Left ventricle myocardium inferior (tissue), 1 donor: ENCODE results near the gene PKIB. TPM values are rescaled to one million over a fixed set of nuclear protein-coding genes. Genes with fewer than 3 reads are reported as not detected.

ENCODE experiments used
- DNase-seq: peaks from one replicate; pipeline ENCODE4 v3.0.0-alpha.2; 2020
- H3K27ac ChIP-seq: fragments of 200-600 bp; replicated peaks from 2 replicates; pipeline ENCODE4 v1.8.0; 2021
- H3K27me3 ChIP-seq: fragments of 200-600 bp; 2 replicates; pipeline ENCODE4 v1.8.0; 2021; ENCODE audit warnings: low read depth
- H3K36me3 ChIP-seq: fragments of 200-600 bp; 2 replicates; pipeline ENCODE4 v1.8.0; 2021
- H3K4me1 ChIP-seq: fragments of 200-600 bp; 2 replicates; pipeline ENCODE4 v1.8.0; 2021
- H3K4me3 ChIP-seq: fragments of 200-600 bp; 2 replicates; pipeline ENCODE4 v1.8.0; 2021; ENCODE audit warnings: mild to moderate bottlenecking, moderate library complexity
- H3K9me3 ChIP-seq: fragments of 200-600 bp; replicated peaks from 2 replicates; pipeline ENCODE4 v1.8.0; 2021
- intact Hi-C: fragments of 100-400 bp; cut with micrococcal nuclease; formaldehyde crosslinking; loops from one replicate; pipeline ENCODE4 v1.11.0; 2022
- total RNA-seq: library from RNA; stranded (reverse); fragmentation: NEBNext Ultra II Directional; extraction: Animal tissue kit (Norgen Biotek cat#: 25700); gene quantifications from one replicate; pipeline ENCODE4 v1.2.1, GENCODE V29; 2021
- TF ChIP-seq, protein P1 (sequence below): fragments of 200-600 bp; IDR thresholded peaks from 2 replicates; pipeline ENCODE4 v1.8.0; 2021; ENCODE audit warnings: antibody characterized with exemption, mild to moderate bottlenecking, borderline replicate concordance
- donor health status: DM: no; HTN: yes; CAD: no; lungs with severe emphysema.

Gene PKIB
- total RNA-seq, 1 donor from 2014 or later = 0.30 TPM

DNA sequence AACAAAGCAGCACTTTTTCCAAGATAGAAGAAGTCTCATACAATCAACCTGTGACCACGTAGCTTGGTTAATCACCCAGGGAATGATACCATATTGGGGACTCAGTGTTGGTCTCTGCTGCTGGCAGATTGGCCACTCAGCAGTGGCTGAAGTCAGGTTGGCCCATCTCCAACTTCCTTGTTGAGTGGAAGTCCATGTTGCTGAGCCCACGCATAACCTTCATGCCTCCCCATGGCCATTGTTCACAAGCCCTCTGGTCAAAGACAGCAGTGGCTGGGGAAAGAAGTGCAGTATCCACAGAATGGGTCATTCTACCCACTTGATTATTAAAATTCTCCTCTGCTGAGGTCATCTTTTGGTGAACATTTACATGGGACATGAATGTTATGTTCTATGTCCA lies 38.5 kb downstream of the PKIB start:
- H3K4me1 ChIP-seq = no peaks in the 10 kb centered on the region
- no peaks in the 10 kb centered on the region for H3K27me3 ChIP-seq
- H3K9me3 ChIP-seq = no peaks in the 10 kb centered on the region
- TF ChIP-seq, protein P1, sequence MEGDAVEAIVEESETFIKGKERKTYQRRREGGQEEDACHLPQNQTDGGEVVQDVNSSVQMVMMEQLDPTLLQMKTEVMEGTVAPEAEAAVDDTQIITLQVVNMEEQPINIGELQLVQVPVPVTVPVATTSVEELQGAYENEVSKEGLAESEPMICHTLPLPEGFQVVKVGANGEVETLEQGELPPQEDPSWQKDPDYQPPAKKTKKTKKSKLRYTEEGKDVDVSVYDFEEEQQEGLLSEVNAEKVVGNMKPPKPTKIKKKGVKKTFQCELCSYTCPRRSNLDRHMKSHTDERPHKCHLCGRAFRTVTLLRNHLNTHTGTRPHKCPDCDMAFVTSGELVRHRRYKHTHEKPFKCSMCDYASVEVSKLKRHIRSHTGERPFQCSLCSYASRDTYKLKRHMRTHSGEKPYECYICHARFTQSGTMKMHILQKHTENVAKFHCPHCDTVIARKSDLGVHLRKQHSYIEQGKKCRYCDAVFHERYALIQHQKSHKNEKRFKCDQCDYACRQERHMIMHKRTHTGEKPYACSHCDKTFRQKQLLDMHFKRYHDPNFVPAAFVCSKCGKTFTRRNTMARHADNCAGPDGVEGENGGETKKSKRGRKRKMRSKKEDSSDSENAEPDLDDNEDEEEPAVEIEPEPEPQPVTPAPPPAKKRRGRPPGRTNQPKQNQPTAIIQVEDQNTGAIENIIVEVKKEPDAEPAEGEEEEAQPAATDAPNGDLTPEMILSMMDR = no peak
- no peak overlapping the region for H3K4me3 ChIP-seq
- H3K36me3 ChIP-seq = no peaks in the 10 kb centered on the region
- intact Hi-C loops = no loop called here
- DNase-seq = no peak
- no peak overlapping the region for H3K27ac ChIP-seq

- H3K4me3 ChIP-seq = no peak overlapping the region
- intact Hi-C loops = no loop called here
- H3K36me3 ChIP-seq = no peaks in the 10 kb centered on the region
- no peak overlapping the region for H3K27ac ChIP-seq
- no peaks in the 10 kb centered on the region for H3K27me3 ChIP-seq
- no peak for DNase-seq
- no peaks in the 10 kb centered on the region for H3K9me3 ChIP-seq
- TF ChIP-seq, protein P1 = no peak
- H3K4me1 ChIP-seq = no peaks in the 10 kb centered on the region
Observed at GRCh38 chr6:122649701-122650100, 39.5 kb downstream of the PKIB start.

DNA sequence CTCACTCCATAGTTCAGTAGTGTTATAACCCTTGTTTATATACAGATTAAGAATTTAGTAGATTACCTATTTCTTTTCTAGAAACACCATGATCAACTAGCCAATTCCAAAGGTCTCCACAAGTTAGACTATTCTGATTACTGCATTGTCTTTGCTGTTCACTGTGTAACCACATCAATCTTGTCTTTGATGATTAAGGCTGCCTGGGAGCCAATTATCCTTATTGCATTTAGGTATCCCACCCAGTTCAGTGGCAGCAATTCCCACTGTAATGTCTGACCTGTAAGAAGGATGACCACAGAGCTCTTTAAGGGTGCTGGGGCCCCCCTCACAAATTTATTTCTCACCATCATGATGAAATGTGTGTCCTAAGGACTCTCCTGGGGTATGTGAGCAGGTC lies 40.2 kb downstream of the PKIB start:
- no peaks in the 10 kb centered on the region for H3K9me3 ChIP-seq
- TF ChIP-seq, protein P1 = no peak
- no peak overlapping the region for H3K4me3 ChIP-seq
- intact Hi-C loops = no loop called here
- H3K27ac ChIP-seq = no peak overlapping the region
- no peak for DNase-seq
- no peaks in the 10 kb centered on the region for H3K36me3 ChIP-seq
- no peaks in the 10 kb centered on the region for H3K27me3 ChIP-seq
- no peaks in the 10 kb centered on the region for H3K4me1 ChIP-seq

GRCh38 chr6:122651031-122651430 lies 40.8 kb downstream of the PKIB start:
- Histone ChIP-seq H3K4me1 (no peaks in the 10 kb centered on the region), H3K27me3 (no peaks in the 10 kb centered on the region), H3K9me3 (no peaks in the 10 kb centered on the region), H3K36me3 (no peaks in the 10 kb centered on the region), H3K27ac (no peak overlapping the region), H3K4me3 (no peak overlapping the region)
- TF ChIP-seq, protein P1 = no peak
- intact Hi-C loops = no loop called here
- no peak for DNase-seq

GRCh38 chr6:122651604-122652003 lies 41.4 kb downstream of the PKIB start:
- H3K9me3 ChIP-seq = no peaks in the 10 kb centered on the region
- H3K4me1 ChIP-seq = no peaks in the 10 kb centered on the region
- TF ChIP-seq, protein P1 = no peak
- H3K36me3 ChIP-seq = no peaks in the 10 kb centered on the region
- no peak for DNase-seq
- H3K4me3 ChIP-seq = no peak overlapping the region
- H3K27me3 ChIP-seq = no peaks in the 10 kb centered on the region
- intact Hi-C loops = no loop called here
- no peak overlapping the region for H3K27ac ChIP-seq

DNA sequence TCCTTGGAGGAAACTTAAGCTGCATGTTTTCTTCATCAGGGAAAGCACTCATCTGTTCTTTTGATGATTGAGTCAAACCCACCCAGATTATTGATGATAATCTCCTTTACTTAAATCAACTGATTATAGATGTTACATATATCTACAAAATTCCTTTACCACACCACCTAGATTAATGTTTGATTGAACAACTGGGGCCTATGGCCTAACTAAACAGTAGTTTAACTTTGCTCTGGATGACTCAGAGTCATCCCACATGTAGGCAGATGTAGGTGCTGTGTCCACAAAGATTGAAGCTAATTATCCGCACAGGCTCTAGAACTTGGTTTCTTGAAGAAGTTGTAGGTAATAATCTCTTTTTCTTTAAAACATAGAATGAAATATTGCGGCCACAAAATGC lies 42.2 kb downstream of the PKIB start:
- no peaks in the 10 kb centered on the region for H3K4me1 ChIP-seq
- no peak for DNase-seq
- no peaks in the 10 kb centered on the region for H3K9me3 ChIP-seq
- H3K27me3 ChIP-seq = no peaks in the 10 kb centered on the region
- intact Hi-C loops = no loop called here
- no peak overlapping the region for H3K27ac ChIP-seq
- TF ChIP-seq, protein P1 = no peak
- H3K36me3 ChIP-seq = no peaks in the 10 kb centered on the region
- no peak overlapping the region for H3K4me3 ChIP-seq
